Measurements from ENCODE around the gene NPHP1. TPM values are rescaled to one million over a fixed set of nuclear protein-coding genes. Genes with fewer than 3 reads are reported as not detected.

Gene NPHP1
- total RNA-seq, 6 experiments from 2014 or later: 5.5 to 8.7 (median 6.3) TPM

GRCh38 chr2:110126906-110127305 lies 77.9 kb downstream of the NPHP1 start:
- Mint-ChIP-seq H3K36me3 (ENCODE audit: low read depth) (no peaks in the 10 kb centered on the region), H3K9me3 (no peaks in the 10 kb centered on the region), H3K27me3 (ENCODE audit: insufficient read depth) (no peaks in the 10 kb centered on the region; the same call in 1 of the 2 replicates), H3K27ac (no peak overlapping the region), H3K4me3 (no peak overlapping the region), H3K4me1 (ENCODE audit: low read depth) (peaks cover 27% of the 10 kb centered on the region)
- no peak for DNase-seq
- TF ChIP-seq CTCF (IDR thresholded peaks at IDR 0.05): no peak

GRCh38 chr2:110126086-110126773 lies 78.6 kb downstream of the NPHP1 start:
- H3K27ac Mint-ChIP-seq: peak overlapping the region; percentile 20; the same call in 1 of the 2 replicates
- peaks cover 28% of the 10 kb centered on the region for H3K4me1 Mint-ChIP-seq (ENCODE audit: low read depth)
- DNase-seq: no peak
- H3K9me3 Mint-ChIP-seq: no peaks in the 10 kb centered on the region
- no peak for TF ChIP-seq CTCF (IDR thresholded peaks at IDR 0.05)
- H3K27me3 Mint-ChIP-seq (ENCODE audit: insufficient read depth): no peaks in the 10 kb centered on the region; the same call in 1 of the 2 replicates
- no peak overlapping the region for H3K4me3 Mint-ChIP-seq
- no peaks in the 10 kb centered on the region for H3K36me3 Mint-ChIP-seq (ENCODE audit: low read depth)

- DNase-seq: peak; percentile 32
- Mint-ChIP-seq H3K36me3 (ENCODE audit: low read depth) (no peaks in the 10 kb centered on the region), H3K4me1 (ENCODE audit: low read depth) (peaks cover 33% of the 10 kb centered on the region), H3K27ac (peak overlapping the region; percentile 77), H3K9me3 (no peaks in the 10 kb centered on the region), H3K27me3 (ENCODE audit: insufficient read depth) (no peaks in the 10 kb centered on the region; the same call in 1 of the 2 replicates), H3K4me3 (peak overlapping the region; percentile 45; the same call in 1 of the 2 replicates)
- no peak for TF ChIP-seq CTCF (IDR thresholded peaks at IDR 0.05)
Observed at GRCh38 chr2:110124939-110125691, 79.7 kb downstream of the NPHP1 start.

GRCh38 chr2:110124038-110124825 lies 80.6 kb downstream of the NPHP1 start:
- Mint-ChIP-seq H3K27me3 (ENCODE audit: insufficient read depth) (peaks cover 2% of the 10 kb centered on the region; the same call in 1 of the 2 replicates), H3K4me1 (ENCODE audit: low read depth) (peaks cover 33% of the 10 kb centered on the region), H3K36me3 (ENCODE audit: low read depth) (no peaks in the 10 kb centered on the region), H3K4me3 (no peak overlapping the region), H3K9me3 (no peaks in the 10 kb centered on the region), H3K27ac (no peak overlapping the region)
- no peak for TF ChIP-seq CTCF (IDR thresholded peaks at IDR 0.05)
- no peak for DNase-seq

- DNase-seq: no peak
- H3K27ac Mint-ChIP-seq: no peak overlapping the region
- H3K27me3 Mint-ChIP-seq (ENCODE audit: insufficient read depth): peaks cover 5% of the 10 kb centered on the region
- no peaks in the 10 kb centered on the region for H3K9me3 Mint-ChIP-seq
- no peaks in the 10 kb centered on the region for H3K36me3 Mint-ChIP-seq (ENCODE audit: low read depth)
- H3K4me3 Mint-ChIP-seq: no peak overlapping the region
- H3K4me1 Mint-ChIP-seq (ENCODE audit: low read depth): peaks cover 33% of the 10 kb centered on the region
- TF ChIP-seq CTCF (IDR thresholded peaks at IDR 0.05): no peak
Observed at GRCh38 chr2:110121592-110121991, 83.2 kb downstream of the NPHP1 start.
